HG03432 (cell line): ENCODE data around the gene CYP4F2.
"Not testable (repeated sequence)": the region's sequence is repeated elsewhere in the genome, so short reads cannot be mapped to it uniquely, and the experiment has no call there.

Experiments used
- ATAC-seq: cut with Tn5 transposase; IDR thresholded peaks from one replicate; pipeline ENCODE4 v1.9.1; 2021; ENCODE audit warnings: mild to moderate bottlenecking, moderate library complexity; ENCODE audit not compliant: unreplicated experiment

CYP4F2 gene

DNA sequence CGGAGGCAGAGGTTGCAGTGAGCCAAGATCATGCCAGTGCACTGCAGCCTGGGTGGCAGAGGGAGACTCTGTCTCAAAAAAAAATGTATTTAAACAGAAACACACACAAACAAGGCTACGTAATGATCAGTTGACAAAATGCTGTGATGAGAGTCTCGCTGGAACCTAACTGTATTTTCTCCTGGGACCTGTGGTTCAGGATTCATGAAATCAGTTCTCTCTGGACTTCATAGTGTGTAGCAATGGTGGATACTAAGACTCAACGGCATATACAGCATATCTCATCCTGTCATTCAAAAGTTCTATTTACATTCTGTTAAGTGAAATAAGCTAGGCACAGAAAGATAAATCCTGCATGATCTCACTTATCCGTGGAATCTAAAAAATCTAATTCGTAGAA lies 37.4 kb downstream of the CYP4F2 start:
- ATAC-seq = no peak

DNA sequence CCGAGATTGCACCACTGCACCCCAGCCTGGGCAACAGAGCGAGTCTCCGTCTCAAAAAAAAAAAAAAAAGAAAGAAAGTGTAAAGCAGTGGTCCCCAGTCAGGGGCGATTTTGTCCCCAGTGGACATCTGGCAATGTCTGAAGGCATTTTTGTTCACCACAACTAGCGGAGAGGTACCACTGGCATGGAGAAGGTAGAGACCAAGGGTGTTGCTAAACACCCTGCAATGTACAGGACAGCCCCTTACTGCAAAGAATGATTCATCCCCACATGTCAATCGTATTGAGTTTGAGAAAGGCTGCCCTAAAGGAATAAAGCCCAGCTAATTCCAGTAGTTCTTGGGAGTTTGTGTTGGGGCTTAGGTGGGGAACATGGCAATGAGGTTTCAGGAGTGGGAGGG lies 38.7 kb downstream of the CYP4F2 start:
- no peak for ATAC-seq

DNA sequence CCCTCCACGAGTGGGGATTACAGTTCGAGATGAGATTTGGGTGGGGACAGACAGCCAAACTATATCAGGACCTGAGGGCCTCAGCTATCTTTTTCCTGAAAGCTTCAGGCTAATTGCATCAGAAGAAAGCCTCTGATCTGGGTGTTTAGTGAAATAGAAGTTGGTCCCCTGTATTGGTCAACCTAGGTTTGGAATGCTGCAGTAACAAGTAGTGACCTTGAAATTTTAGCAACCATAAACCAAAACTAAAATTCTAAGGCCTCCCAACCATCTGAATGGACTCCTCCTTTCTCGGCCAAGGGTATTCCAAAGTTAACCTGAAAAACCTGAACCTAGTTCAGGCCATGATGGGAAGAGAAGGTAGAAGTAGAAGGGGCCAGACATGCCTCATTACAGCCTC lies 47.5 kb downstream of the CYP4F2 start:
- ATAC-seq = no peak

DNA sequence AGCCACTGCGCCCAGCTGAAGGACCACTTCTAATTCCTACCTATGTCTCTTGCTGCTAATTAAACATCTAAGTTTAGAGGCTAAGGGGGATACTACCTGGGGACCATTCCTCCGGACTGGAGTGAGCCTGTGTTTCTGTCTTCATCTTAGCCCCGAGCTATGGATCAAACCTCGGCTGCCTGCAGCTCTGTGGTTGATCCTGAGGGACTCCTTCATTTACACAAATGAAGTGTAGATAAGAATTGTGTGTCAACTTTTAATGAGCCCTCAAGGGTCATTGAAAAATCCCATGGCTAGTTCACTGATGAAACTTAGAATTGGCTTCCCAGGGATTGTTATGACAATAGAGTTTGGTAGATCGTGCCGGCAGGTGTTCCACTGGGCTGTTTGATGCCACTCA lies 51.0 kb downstream of the CYP4F2 start:
- no peak for ATAC-seq

DNA sequence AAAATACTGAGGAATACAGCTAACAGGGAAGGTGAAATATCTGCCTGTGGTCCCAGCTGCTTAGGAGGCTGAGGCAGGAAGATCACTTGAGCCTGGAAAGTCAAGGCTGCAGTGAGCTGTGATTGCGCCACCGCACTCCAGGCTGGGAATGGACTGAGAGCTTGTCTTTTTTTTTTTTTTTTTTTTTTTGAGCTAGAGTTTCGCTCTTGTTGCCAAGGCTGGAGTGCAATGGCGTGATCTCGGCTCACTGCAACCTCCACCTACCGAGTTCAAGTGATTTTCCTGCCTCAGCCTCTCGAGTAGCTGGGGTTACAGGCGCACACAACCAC lies 54.0 kb downstream of the CYP4F2 start:
- not testable (repeated sequence) for ATAC-seq

DNA sequence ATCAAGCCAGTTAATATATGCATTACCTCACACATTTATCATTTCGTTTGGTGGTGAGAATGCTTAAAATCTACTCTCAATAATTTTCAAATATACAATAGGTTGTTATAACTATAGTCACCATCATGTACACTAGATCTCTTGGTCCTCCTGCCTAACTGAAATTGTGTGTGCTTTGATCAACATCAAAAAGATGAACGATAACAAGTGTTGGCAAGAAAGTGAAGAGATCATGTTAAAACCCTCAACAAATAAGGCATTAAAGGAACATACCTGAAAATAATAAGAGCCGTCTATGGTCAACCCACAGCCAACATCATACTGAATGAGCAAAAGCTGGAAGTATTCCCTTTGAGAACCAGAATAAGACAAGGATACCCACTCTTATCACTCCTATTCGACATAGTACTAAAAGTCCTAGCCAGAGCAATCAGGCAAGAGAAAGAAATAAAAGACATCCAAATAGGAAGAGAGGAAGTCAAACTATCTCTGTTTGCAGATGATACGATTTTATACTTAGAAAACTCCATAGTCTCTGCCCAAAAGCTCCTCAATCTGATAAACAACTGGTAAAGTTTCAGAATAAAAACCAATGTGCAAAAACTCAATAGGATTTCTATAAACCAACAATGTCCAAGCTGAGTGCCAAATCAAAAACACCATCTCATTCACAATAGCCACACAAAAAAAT lies 54.5 kb downstream of the CYP4F2 start:
- no peak for ATAC-seq

DNA sequence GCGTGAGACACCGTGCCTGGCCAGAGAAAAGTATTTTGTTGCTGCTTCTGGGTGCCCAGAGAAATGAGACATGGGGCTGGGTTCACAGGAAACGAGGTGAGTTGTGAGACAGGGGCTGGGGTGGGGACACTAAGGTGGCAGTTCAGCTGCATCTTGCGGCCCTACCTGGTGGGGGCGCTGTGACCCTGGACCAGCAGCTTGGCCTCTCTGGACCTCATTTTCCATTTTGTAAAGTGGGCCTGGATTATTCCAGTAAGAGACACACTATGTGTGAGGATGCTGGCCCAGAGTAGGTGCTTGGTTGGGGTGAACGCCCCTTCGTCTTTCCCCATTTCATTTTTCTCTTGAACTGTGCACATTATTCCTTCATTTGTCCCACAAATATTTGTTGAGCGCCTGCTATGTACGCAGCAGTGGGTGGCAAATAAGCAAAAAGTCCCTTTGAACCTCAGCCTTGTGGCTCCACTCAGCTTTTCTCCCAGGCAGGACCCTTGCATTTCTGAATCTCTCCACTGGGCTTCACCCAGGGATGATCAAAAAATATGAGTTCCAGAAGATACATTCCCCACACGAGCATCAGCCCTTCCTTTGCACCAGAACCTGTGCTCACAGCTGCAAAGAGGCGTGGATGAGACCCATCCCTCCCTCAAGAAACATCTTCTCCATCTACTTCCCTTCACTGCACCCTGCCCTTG lies 55.9 kb downstream of the CYP4F2 start:
- no peak for ATAC-seq

DNA sequence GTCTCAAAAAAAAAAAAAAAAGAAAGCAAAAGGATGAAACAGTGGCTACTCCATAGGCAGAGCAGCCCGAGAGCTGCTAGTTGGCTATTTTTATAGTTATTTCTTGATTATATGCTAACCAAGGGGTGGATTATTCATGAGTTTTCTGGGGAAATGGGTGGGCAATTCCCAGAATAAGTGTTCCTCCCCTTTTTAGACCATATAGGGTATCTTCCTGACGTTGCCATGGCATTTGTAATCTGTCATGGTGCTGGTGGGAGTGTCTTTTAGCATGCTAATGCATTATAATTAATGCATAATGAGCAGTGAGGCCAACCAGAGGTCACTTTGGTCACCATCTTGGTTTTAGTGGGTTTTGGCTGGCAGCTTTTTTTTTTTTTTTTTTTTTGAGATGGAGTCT lies 57.0 kb downstream of the CYP4F2 start:
- ATAC-seq = no peak

DNA sequence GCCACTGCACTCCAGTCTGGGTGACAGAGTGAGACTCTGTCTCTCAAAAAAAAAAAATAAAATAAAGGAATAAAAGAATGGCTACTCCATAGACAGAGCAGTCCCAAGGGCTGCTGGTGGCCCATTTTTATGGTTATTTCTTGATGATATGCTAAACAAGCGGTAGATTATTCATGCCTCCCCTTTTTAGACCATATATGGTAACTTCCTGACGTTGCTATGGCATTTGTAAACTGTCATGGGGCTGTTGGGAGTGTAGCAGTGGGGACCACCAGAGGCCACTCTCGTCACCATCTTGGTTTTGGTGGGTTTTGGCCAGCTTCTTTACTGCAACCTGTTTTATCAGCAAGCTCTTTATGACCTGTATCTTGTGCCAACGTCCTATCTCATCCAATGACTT lies 58.0 kb downstream of the CYP4F2 start:
- ATAC-seq = not testable (repeated sequence)

DNA sequence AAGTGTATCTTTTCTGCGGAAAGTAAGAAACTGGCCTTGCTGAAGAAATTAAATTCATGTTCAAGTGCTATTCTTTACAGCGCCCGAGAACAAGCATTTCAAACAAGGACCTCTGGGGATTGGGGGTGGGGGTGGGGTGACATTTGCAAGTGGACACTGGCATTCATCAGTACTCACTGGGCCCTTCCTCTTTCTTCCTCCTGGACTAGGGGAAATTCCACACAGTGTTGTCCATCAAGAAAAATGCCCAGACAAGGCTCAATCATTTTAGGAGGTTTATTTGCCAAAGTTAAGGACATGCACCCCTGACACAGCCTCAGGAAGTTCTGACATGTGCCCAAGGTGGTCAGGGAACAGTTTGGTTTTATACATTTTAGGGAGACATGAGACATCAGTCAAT lies 59.5 kb downstream of the CYP4F2 start:
- no peak for ATAC-seq

DNA sequence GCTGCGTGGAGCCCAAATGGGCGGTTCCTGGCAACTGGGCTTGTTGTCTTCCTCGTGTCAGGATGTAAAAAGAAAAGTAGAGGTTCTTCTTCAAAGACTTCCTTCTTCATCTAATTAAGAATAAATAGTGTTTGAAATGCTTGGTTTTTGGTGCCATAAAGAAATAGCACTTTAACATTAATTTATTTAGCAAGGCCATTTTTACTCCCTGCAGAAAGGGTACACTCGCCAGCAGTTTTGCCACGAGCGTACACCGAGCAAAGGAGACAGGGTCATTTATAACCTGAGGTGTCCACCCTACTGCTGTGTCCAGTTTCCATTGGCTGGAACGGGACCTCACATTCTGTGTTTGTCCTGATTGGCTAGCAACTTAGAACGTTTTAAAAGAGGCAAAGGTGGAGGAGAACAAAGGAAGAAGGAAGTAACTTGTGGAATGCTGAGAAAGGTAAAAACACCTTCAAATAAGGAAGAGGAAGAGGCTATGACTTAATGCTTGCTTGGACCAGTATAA lies 60.6 kb downstream of the CYP4F2 start:
- ATAC-seq = no peak

DNA sequence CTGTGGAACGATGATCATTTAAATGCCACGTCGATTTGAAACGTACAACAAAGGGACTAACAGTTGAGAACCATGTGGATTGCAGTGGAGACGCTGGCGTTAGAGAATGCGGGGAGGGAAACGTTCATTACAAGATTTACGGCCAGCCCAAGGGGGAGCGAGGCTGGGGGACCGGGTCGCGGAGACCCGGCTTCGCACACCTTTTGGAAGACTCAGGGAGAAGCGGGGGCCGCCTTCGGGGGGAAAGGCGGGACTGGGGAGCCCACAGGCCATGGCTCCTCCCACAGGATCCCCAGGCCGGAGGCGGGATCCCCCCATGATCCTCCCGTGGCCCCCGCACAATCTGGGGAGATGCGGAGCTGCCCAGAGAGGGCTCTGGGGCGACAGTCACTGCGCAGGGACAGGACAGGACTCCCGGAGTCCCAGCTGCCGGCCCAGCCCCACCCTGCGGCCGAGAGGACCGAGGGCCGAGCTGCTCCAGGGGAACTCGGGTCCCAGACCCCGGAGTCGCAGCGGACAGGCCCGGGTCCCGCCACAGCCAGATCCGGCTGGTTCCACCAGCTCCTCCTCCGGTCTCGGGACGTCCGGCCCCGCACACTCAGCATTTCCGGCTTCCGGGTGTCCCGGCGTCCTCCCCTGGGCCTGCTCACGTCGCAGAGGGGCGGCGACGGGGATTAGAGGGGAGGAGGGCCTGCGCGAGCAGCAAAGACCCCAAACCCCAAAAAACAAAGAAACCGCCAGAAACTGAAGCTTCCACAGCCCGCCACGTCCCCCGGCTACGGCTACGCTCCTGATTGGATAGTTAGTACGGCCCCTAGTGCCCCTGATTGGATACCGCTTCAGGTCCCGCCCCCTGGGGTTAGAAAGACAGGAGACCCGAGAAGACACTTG lies 61.3 kb downstream of the CYP4F2 start:
- peak; percentile 93 for ATAC-seq

DNA sequence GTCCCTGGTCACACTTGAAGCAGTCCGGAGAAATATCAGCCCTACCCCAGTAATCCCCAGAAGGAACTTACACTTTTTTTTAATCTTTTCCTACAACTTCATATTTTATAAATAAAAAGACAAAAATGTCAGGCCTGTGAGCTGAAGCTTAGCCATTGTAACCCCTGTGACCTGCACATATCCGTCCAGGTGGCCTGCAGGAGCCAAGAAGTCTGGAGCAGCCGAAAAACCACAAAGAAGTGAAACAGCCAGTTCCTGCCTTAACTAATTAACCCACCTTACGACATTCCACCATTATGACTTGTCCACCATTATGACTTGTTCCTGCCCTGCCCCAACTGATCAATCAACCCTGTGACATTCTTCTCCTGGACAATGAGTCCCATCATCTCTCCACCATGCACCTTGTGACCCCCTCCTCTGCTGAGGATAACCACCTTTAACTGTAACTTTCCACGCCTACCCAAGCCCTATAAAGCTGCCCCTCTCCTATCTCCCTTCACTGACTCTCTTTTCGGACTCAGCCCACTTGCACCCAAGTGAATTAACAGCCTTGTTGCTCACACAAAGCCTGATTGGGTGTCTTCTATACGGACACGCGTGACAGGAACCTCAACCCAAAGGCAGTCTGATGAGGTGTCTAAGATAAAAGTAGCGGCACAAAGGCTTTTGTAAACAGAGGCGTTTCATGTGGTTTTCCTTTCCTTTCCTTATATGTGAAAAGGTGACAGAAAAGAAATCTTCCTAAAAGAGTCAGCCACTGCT lies 62.1 kb downstream of the CYP4F2 start:
- not testable (repeated sequence) for ATAC-seq

DNA sequence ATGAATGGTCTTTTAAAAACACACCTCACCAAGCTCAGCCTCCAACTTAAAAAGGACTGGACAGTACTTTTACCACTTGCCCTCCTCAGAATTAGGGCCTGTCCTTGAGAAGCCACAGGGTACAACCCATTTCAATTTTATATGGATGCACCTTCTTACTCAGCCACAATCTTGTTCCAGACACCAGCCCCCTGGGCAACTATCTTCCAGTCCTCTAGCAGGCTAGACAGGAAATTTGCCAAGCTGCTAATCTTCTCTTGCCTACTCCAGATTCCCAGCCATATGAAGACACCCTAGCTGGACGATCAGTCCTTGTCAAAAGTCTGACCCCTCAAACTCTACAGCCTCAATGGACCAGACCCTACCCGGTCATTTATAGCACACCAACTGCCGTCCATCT lies 63.6 kb downstream of the CYP4F2 start:
- not testable (repeated sequence) for ATAC-seq

DNA sequence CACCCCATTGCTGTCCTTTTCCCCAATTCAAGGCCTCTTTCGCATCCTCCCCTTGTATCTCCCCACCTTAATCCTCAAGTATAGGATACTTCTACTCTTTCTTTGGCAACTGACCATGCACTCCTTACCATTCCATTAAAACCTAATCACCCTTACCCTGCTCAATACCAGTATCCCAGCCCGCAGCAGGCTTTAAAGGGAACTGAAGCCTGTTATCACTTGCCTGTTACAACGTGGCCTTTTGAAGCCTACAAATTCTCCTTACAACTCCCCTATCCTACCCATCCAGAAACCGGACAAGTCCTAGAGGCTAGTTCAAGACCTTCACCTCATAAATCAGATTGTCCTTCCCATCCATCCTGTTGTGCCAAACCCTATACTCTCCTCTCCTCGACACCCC lies 66.2 kb downstream of the CYP4F2 start:
- no peak for ATAC-seq

DNA sequence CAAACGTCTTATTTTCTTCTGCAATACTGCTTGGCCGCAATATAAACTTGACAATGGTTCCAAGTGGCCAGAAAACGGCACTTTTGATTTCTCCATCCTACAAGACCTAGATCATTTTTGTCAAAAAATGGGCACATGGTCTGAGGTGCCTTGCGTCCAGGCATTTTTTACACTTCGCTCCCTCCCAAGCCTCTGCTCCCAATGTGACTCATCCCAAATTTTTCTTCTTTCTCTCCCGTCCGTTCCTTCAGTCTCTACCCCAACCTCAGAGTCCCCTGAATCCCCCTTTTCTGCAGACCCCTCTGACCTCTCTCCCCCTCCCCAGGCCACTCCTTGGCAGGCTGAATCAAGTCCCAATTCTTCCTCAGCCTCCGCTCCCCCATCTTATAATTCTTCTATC lies 68.1 kb downstream of the CYP4F2 start:
- ATAC-seq = no peak

DNA sequence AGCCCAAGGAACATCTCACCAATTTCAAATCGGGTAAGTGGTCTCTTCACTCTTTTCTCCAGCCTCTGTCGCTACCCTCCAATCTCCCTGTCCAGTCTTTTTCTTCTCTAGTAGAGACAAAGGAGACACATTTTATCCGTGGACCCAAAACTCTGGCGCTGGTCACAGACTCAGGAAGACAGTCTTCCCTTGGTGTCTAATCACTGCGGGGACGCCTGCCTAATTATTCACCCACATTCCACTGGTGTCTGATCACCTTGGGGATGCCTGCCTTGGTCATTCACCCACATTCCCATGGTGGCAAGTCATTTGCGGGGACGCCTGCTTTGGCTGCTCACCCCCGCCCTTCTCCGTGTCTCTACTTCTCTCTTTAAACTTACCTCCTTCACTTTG lies 68.6 kb downstream of the CYP4F2 start:
- ATAC-seq = no peak

DNA sequence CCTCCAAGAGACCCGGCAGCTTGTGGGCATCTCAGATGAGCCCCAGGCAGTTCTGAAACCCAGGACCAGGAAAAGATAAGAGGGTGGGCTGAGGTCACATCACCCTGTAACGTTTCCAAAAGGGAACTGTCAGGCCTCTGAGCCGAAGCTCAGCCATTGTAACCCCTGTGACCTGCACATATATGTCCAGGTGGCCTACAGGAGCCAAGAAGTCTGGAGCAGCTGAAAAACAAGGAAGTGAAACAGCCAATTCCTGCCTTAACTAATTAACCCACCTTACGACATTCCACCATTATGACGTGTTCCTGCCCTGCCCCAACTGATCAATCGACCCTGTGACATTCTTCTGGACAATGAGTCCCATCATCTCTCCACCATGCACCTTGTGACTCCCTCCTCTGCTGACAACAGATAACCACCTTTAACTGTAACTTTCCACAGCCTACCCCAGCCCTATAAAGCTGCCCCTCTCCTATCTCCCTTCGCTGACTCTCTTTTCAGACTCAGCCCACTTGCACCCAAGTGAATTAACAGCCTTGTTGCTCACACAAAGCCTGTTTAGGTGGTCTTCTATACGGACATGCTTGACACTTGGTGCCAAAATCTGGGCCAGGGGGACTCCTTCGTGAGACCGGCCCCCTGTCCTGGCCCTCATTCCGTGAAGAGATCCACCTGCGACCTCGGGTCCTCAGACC lies 69.1 kb downstream of the CYP4F2 start:
- not testable (repeated sequence) for ATAC-seq

DNA sequence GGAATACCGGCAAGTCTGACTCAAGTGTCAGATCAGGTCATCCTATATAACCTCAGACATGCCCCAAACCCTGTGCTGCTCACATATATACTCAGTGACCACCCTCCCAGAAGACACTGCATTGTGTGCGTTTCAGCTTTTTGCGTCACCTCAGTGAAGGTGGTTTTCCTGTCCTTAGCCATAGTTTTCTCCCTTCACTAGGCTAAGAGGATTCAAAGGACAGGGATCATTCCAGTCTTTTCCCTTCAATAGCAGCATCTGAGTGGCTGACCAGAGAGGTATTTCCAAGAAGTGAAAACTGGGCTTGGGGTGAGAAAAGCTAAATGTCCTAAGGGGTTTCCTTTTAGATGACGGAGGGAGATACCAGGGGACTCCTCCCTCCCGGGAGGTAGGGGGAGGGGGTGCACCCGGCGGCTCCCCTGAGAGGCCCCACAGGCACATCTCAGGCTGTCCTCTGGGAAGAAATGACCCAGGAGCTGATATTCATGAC lies 69.7 kb downstream of the CYP4F2 start:
- ATAC-seq = no peak
